SU-DHL-6 (cell line): ENCODE data around the gene ZFP36.

Experiments
- H2AFZ ChIP-seq: fragments of 200-600 bp; sonication (generic); 2 replicates; pipeline ENCODE4 v1.6.1; 2014; ENCODE audit warnings: low read depth, mild to moderate bottlenecking, moderate library complexity, mixed read lengths, antibody characterized with exemption, low read length; ENCODE audit not compliant: severe bottlenecking
- H3F3A ChIP-seq: fragments of 200-600 bp; shearing (Covaris generic); 2 replicates; pipeline ENCODE4 v1.6.0; 2016; ENCODE audit warnings: antibody characterized with exemption, mild to moderate bottlenecking; ENCODE audit not compliant: insufficient read depth
- H3K27ac ChIP-seq: fragments of 200-600 bp; sonication (generic); 2 replicates; pipeline ENCODE4 v1.5.1; 2016; ENCODE audit warnings: low read depth, mild to moderate bottlenecking, low read length, moderate library complexity, mixed read lengths
- H3K27me3 ChIP-seq: fragments of 200-600 bp; sonication (generic), shearing (Covaris generic); 2 replicates; pipeline ENCODE4 v1.6.0; 2014; ENCODE audit warnings: mild to moderate bottlenecking, low read length
- H3K36me3 ChIP-seq: fragments of 200-600 bp; sonication (generic); 2 replicates; pipeline ENCODE4 v1.6.1; 2014; ENCODE audit warnings: mild to moderate bottlenecking, low read length, mixed read lengths
- H3K4me2 ChIP-seq: fragments of 300-600, 200-600 bp; shearing (Covaris generic), sonication (generic); 2 replicates; pipeline ENCODE4 v1.6.0; 2014; ENCODE audit warnings: low read length, low read depth, mild to moderate bottlenecking; ENCODE audit not compliant: poor library complexity, severe bottlenecking
- H3K4me3 ChIP-seq: fragments of 200-600 bp; sonication (generic); 2 replicates; pipeline ENCODE4 v1.5.1; 2014; ENCODE audit warnings: antibody characterized with exemption, low read length, mild to moderate bottlenecking, mixed read lengths; ENCODE audit not compliant: insufficient read depth, poor library complexity, severe bottlenecking
- H3K79me2 ChIP-seq: fragments of 200-600 bp; sonication (generic); 2 replicates; pipeline ENCODE4 v1.6.1; 2014; ENCODE audit warnings: mild to moderate bottlenecking, low read length, moderate library complexity; ENCODE audit not compliant: insufficient read depth
- H3K9ac ChIP-seq: fragments of 200-600 bp; sonication (generic); 2 replicates; pipeline ENCODE4 v1.7.0; 2014; ENCODE audit warnings: mild to moderate bottlenecking, low read length
- H3K9me2 ChIP-seq: fragments of 200-600 bp; sonication (generic); replicated peaks from 2 replicates; pipeline ENCODE4 v1.6.1; 2014; ENCODE audit warnings: low read length; ENCODE audit not compliant: insufficient read depth
- H3K9me3 ChIP-seq: fragments of 200-600 bp; sonication (generic); 2 replicates; pipeline ENCODE4 v1.6.1; 2014; ENCODE audit warnings: low read length, mixed read lengths; ENCODE audit not compliant: insufficient read depth
- H4K20me1 ChIP-seq: fragments of 200-600 bp; sonication (generic); 2 replicates; pipeline ENCODE4 v1.6.1; 2014; ENCODE audit warnings: low read depth, mild to moderate bottlenecking, antibody characterized with exemption, low read length, moderate library complexity, mixed read lengths
- EZH2phosphoT487 ChIP-seq: fragments of 200-600 bp; sonication (generic), shearing (Covaris generic); conservative IDR thresholded peaks from 2 replicates; pipeline ENCODE4 v1.6.1; 2018; ENCODE audit warnings: mild to moderate bottlenecking, antibody characterized with exemption, low read length, moderate library complexity, mixed read lengths
- TF ChIP-seq, protein P1 (sequence below): fragments of 200-600 bp; sonication (generic); IDR thresholded peaks from one replicate; pipeline ENCODE4 v1.5.1; 2017; ENCODE audit warnings: antibody characterized with exemption, mild to moderate bottlenecking, low read length, moderate library complexity; ENCODE audit not compliant: insufficient read depth, poor library complexity, severe bottlenecking

The ZFP36 gene

GRCh38 chr19:39415111-39416046 lies 8.7 kb downstream of the ZFP36 start:
- no peak overlapping the region for H3K27ac ChIP-seq
- H3K4me3 ChIP-seq = no peak overlapping the region
- H4K20me1 ChIP-seq = no peaks in the 10 kb centered on the region
- TF ChIP-seq EZH2phosphoT487 = no peak
- TF ChIP-seq, protein P1, sequence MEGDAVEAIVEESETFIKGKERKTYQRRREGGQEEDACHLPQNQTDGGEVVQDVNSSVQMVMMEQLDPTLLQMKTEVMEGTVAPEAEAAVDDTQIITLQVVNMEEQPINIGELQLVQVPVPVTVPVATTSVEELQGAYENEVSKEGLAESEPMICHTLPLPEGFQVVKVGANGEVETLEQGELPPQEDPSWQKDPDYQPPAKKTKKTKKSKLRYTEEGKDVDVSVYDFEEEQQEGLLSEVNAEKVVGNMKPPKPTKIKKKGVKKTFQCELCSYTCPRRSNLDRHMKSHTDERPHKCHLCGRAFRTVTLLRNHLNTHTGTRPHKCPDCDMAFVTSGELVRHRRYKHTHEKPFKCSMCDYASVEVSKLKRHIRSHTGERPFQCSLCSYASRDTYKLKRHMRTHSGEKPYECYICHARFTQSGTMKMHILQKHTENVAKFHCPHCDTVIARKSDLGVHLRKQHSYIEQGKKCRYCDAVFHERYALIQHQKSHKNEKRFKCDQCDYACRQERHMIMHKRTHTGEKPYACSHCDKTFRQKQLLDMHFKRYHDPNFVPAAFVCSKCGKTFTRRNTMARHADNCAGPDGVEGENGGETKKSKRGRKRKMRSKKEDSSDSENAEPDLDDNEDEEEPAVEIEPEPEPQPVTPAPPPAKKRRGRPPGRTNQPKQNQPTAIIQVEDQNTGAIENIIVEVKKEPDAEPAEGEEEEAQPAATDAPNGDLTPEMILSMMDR = no peak
- no peak overlapping the region for H3K9ac ChIP-seq
- no peaks in the 10 kb centered on the region for H3K36me3 ChIP-seq
- H3K4me2 ChIP-seq = no peak overlapping the region
- peaks cover 16% of the 10 kb centered on the region for H3F3A ChIP-seq
- no peaks in the 10 kb centered on the region for H3K27me3 ChIP-seq
- no peaks in the 10 kb centered on the region for H3K9me2 ChIP-seq
- H3K79me2 ChIP-seq = peaks cover 6% of the 10 kb centered on the region
- H2AFZ ChIP-seq = no peak overlapping the region
- no peaks in the 10 kb centered on the region for H3K9me3 ChIP-seq

GRCh38 chr19:39416152-39417120 lies 9.8 kb downstream of the ZFP36 start:
- Histone ChIP-seq H3K4me2 (no peak overlapping the region), H3K79me2 (peaks cover 6% of the 10 kb centered on the region), H3F3A (peaks cover 5% of the 10 kb centered on the region), H2AFZ (no peak overlapping the region), H3K9ac (no peak overlapping the region), H3K27ac (no peak overlapping the region), H3K9me3 (no peaks in the 10 kb centered on the region), H3K9me2 (no peaks in the 10 kb centered on the region), H4K20me1 (no peaks in the 10 kb centered on the region), H3K36me3 (no peaks in the 10 kb centered on the region), H3K27me3 (no peaks in the 10 kb centered on the region), H3K4me3 (no peak overlapping the region)
- no peak for TF ChIP-seq EZH2phosphoT487
- TF ChIP-seq, protein P1 = no peak

- Histone ChIP-seq H3F3A (no peaks in the 10 kb centered on the region), H3K9me2 (no peaks in the 10 kb centered on the region), H3K9ac (no peak overlapping the region), H3K36me3 (no peaks in the 10 kb centered on the region), H3K79me2 (peaks cover 6% of the 10 kb centered on the region), H4K20me1 (no peaks in the 10 kb centered on the region), H3K27ac (no peak overlapping the region), H3K4me2 (no peak overlapping the region), H3K9me3 (no peaks in the 10 kb centered on the region), H2AFZ (no peak overlapping the region), H3K4me3 (no peak overlapping the region), H3K27me3 (no peaks in the 10 kb centered on the region)
- TF ChIP-seq, protein P1 = no peak
- no peak for TF ChIP-seq EZH2phosphoT487
Measured at GRCh38 chr19:39417463-39418181, 11.0 kb downstream of the ZFP36 start.
